ENCODE results near the gene EXOG.
"Not testable (repeated sequence)": the region's sequence is repeated elsewhere in the genome, so short reads cannot be mapped to it uniquely, and the experiment has no call there.

Gene EXOG

GRCh38 chr3:38565339-38566214, 69.4 kb downstream of the EXOG start:
- no peak for DNase-seq

DNA sequence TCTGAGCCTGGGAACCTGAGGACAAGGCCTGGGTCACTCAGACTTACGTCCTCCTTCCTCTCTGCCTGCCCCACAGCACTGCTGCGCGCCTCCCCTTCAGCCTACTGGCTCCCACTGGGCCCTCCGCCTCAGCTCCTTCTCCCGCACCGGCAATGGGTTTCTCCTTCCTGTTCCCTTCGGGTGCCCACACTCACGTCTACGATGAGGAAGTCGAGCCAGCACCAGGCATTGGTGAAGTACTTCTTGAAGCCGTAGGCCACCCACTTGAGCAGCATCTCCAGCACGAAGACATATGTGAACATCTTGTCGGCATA, 70.0 kb downstream of the EXOG start:
- DNase-seq = no peak

DNA sequence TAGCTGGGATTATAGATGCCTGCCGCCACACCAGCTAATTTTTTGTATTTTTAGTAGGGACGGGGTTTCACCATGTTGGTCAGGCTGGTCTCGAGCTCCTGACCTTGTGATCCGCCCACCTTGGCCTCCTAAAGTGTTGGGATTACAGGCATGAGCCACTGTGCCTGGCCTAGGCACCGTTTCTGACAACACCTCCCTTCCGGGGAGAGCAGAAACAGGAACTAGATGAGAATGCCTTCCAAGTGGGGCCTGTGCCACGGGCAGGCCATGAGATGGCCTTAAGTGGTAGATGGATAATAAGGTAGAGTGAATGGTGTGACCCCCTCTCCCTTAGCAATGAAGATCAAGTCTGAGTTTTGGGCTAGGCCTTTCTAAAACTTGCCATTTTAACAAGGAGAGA, 70.7 kb downstream of the EXOG start:
- not testable (repeated sequence) for DNase-seq

GRCh38 chr3:38567498-38567897, 71.4 kb downstream of the EXOG start:
- DNase-seq = no peak

DNA sequence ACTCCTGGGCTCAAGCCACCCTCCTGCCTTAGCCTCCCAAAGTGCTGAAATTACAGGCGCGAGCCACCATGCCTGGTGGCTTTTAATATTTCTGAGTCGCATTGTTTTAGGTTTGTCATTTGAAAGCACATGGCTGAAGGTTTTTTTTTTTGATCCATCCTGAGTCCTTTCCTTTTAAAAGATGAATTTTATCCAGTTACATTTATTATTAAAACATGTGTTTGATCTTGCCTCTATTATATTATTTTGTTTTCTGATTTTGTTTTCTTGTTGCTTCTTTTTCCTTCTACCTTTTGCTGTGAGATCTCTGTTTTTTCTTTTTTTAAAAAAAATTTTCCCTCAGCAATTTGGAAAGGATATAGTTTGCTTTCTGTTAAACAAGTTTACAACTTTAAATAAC, 77.0 kb downstream of the EXOG start:
- DNase-seq = no peak

DNA sequence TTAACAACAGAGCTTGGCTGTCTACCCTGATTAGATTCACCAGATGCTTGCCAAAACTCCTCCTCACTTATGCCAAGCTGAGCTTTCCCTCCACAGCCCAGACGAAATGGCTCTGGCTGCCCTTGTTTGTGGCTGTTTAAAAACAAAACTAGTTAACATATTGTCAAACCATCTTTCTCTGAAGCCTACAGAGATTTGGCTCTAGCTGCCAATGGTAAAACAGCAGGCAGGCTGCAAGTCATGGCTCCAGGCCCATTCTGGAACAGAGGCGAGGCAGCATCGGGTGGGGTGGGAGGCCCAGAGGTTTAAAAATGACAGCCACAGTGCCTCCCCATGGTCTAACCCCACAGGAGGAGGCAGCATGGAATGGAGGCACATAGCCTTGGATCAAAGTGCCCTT, 77.4 kb downstream of the EXOG start:
- DNase-seq = no peak

DNA sequence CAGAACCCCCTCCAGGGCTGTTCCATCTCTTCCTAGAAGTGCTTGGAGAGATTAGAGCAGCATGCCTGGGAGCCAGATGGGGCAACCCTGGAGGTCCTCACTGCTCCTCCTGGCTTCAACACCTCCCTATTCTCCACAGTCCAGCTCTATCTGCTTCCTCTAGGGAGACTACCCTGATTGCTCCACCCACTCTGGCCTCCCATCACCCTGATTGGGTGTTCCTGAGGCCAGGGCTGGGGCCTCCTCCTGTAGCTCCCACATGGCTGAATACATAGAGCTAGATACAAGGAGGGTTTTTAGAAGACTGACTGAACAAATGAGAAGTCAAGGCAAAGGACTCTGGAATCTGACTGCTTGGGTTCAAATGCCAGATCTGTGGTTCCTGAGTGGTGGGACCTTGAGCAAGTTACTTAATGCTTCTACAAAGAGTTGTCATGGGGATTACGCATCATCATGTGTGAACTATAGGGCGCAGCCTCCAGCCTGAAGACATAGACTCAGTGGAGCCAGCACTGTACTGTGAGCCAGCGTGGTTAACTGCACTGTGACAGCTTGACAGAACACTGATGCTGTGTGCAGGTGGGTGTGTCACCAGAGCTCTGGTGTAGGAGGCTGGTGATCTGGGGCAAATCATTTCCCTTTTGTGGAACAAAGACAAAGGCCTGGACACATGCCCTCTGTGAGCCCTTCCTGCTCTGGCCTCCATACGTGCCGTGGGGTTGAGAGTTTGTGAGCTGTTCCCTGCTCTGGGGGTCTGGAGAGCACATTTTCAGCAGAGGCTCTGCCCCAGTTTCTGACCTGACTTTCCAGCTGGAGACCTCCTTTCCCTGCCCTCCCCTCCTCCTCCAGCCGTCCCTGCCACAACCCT, 78.5 kb downstream of the EXOG start:
- no peak for DNase-seq

DNA sequence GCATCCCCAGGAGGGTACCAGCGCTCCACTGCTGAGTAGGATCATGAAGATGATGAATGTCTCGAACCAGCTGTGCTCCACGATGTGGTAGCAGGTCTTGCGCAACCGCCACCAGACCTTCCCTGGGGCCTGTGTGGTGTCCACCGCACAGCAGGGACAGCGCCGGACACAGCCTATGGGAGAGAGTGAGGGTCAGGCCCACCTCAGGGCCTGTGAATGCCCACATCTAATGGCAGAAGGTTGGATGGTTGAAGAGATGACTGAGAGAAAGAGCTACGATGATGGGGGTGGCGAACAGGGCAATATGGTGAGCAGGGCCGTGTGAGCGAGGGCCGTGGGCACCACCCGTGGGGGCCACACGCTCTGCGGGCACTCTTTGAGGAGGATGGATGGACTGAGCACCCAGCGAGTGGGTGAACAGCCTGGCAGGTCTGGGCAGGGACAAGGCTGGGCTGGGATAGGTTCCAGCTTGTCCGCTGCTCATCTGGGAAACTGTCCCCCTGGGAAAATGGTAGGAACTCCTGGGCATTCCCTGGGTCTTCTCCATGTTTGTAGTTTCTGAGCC, 79.2 kb downstream of the EXOG start:
- no peak for DNase-seq

All from central memory CD4-positive, alpha-beta T cell (primary cell).